Measurements from ENCODE around the gene ADCK1. TPM values are rescaled to one million over a fixed set of nuclear protein-coding genes. Genes with fewer than 3 reads are reported as not detected.

ADCK1 gene
- total RNA-seq, 2 donors from 2014 or later, result 2.6 to 26.4 TPM

DNA sequence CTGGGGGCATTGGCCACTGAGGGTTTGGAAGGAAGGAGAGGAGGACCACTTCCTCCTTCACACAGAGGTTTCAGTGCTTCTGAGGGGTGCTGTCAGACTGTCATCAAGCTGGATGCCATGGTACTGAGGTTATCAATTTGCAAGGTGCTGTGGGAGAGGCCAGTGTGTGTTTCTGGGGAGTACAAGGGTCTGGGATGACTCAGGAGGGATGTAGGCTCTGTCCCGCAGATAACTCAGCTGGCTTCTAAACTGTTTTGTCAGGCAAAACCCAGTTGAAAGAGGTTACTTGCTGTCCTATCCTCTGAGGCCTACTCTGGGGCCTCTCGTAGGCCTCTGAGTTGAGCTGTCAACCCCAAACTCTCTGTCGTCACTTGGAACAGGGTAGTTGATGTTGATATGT lies 22.8 kb downstream of the ADCK1 start:
- 90 to 100% methylated on average over 2 to 3 of the region's 3 CpGs for WGBS, 2 donors
- no peak overlapping the region for H3K27ac ChIP-seq
- H3K4me3 ChIP-seq, result no peak overlapping the region
- no peaks in the 10 kb centered on the region for H3K9me3 ChIP-seq
- no peak for ATAC-seq
- H3K36me3 ChIP-seq (replicated peaks in 1 of 2; ENCODE audit: insufficient read depth in 1 of 2, low read depth in 2 of 2), result peaks cover 0 to 6% of the 10 kb centered on the region in 2 donors
- DNase-seq, result no peak
- intact Hi-C loops (cut with DNase I), result no loop called here
- TF ChIP-seq POLR2A (IDR thresholded peaks at IDR 0.05), result no peak
- TF ChIP-seq, protein P1, sequence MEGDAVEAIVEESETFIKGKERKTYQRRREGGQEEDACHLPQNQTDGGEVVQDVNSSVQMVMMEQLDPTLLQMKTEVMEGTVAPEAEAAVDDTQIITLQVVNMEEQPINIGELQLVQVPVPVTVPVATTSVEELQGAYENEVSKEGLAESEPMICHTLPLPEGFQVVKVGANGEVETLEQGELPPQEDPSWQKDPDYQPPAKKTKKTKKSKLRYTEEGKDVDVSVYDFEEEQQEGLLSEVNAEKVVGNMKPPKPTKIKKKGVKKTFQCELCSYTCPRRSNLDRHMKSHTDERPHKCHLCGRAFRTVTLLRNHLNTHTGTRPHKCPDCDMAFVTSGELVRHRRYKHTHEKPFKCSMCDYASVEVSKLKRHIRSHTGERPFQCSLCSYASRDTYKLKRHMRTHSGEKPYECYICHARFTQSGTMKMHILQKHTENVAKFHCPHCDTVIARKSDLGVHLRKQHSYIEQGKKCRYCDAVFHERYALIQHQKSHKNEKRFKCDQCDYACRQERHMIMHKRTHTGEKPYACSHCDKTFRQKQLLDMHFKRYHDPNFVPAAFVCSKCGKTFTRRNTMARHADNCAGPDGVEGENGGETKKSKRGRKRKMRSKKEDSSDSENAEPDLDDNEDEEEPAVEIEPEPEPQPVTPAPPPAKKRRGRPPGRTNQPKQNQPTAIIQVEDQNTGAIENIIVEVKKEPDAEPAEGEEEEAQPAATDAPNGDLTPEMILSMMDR (IDR thresholded peaks at IDR 0.05), result no peak
- H3K27me3 ChIP-seq, result no peaks in the 10 kb centered on the region
- H3K4me1 ChIP-seq, result peaks cover 7% of the 10 kb centered on the region

DNA sequence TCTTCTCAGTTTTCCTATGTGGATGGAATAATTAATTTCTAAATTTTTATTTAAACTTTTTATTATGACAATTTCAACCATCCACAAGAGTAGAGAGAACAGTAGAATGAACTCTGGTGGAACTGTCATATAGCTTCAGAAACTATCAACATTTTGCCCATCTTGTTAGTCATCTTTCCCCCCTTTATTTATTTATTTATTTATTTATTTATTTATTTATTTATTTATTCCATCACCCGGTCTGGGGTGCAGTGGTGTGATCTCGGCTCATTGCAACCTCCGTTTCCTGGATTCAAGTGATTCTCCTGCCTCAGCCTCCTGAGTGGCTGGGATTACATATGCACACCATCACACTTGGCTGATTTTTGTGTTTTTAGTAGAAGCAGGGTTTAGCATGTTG lies 23.5 kb downstream of the ADCK1 start:
- ATAC-seq, result no peak
- 93 to 95% methylated on average over 3 of the region's 3 CpGs for WGBS, 2 donors
- Histone ChIP-seq H3K9me3 (no peaks in the 10 kb centered on the region), H3K27ac (no peak overlapping the region), H3K4me1 (peaks cover 7% of the 10 kb centered on the region), H3K36me3 (replicated peaks in 1 of 2; ENCODE audit: insufficient read depth in 1 of 2, low read depth in 2 of 2) (peaks cover 0 to 6% of the 10 kb centered on the region in 2 donors), H3K27me3 (no peaks in the 10 kb centered on the region), H3K4me3 (no peak overlapping the region)
- no peak for DNase-seq
- no peak for TF ChIP-seq POLR2A (IDR thresholded peaks at IDR 0.05)
- TF ChIP-seq, protein P1 (IDR thresholded peaks at IDR 0.05), result no peak
- intact Hi-C loops (cut with DNase I), result no loop called here

DNA sequence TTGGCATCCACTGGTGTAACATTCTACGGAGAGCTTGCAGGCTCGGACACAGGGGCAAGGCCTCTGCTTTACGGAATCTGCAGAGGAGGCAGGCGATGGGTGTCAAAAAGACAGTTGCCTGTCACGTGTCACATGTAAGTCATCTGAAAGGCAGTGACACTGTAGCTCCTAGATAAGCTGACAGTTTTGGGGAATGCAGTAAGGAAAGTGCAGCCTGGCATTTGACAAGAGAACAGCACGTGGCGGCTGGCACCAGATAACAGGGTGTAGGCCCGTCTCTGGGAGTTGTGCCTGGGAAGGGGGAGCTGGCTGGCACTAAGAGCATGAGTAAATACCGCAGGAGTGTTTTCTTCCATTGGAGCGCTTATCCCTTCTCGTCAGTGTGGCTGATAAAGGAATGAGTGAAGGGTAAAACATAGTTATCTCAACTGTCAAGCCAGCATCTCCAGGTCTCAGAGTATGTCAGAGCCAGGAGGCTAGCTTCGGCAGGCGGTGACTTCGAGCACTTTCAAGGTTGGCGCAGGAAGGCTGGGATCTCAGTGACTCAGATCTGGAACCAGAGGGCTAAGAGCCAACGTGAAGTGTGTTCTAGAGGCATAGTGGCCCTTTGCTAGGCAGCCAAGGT lies 26.1 kb downstream of the ADCK1 start:
- TF ChIP-seq, protein P1 (IDR thresholded peaks at IDR 0.05), result no peak
- no peak for TF ChIP-seq POLR2A (IDR thresholded peaks at IDR 0.05)
- Histone ChIP-seq H3K36me3 (replicated peaks in 1 of 2; ENCODE audit: insufficient read depth in 1 of 2, low read depth in 2 of 2) (no peaks in the 10 kb centered on the region), H3K27ac (no peak overlapping the region), H3K4me3 (no peak overlapping the region), H3K27me3 (no peaks in the 10 kb centered on the region), H3K9me3 (no peaks in the 10 kb centered on the region), H3K4me1 (peaks cover 7% of the 10 kb centered on the region)
- peak; percentile 33 to 65 (median 57) for DNase-seq
- intact Hi-C loops (cut with DNase I), result no loop called here
- 51 to 59% methylated on average over 15 to 16 of the region's 16 CpGs for WGBS, 2 donors
- peak; percentile 70 for ATAC-seq

DNA sequence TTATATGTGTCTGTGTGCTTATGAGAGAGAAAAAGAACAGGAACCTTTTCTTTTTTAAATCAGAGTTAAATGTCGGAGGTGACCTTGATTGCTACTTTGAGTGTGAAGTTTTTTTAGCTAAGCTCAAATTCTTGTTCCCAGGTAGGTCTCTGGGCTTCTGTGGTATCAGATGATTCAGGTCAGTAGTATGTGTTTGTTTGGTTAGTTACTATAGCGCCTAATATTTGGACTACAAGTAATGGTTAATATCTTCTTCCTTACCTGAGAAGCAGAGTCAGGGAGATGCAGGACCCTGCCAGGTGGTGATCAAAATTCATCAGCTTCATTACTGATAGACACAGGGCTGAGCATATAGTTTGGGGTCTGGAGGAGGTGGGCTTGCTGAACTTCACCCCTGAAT lies 30.8 kb downstream of the ADCK1 start:
- no peak for DNase-seq
- TF ChIP-seq, protein P1 (IDR thresholded peaks at IDR 0.05), result no peak
- no peak for TF ChIP-seq POLR2A (IDR thresholded peaks at IDR 0.05)
- intact Hi-C loops (cut with DNase I), result no loop called here
- Histone ChIP-seq H3K9me3 (no peaks in the 10 kb centered on the region), H3K36me3 (replicated peaks in 1 of 2; ENCODE audit: insufficient read depth in 1 of 2, low read depth in 2 of 2) (no peaks in the 10 kb centered on the region), H3K27ac (no peak overlapping the region), H3K27me3 (no peaks in the 10 kb centered on the region), H3K4me1 (peaks cover 7% of the 10 kb centered on the region), H3K4me3 (no peak overlapping the region)
- no peak for ATAC-seq
- 69 to 84% methylated on average over 2 of the region's 2 CpGs for WGBS, 2 donors

DNA sequence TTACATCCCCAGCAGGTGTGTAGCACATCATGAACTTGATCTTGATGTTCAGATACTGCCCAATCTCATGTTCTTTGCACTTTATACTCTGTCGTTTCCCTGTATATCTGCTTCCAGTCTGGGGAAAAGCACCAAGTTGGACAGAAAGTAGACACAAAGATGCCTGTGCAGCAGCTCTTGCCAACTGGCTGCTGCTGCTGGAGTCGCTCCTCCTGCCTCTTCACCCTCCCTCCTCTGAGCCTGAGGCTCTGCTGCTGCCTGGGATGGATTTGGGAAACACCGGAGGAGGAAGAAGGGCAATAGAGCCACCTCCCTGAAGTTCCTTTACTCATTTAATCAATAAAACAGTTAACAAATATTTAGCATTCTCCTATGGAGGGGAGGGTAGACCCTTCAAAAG lies 32.4 kb downstream of the ADCK1 start:
- no peak for DNase-seq
- 50 to 53% methylated on average over 3 of the region's 3 CpGs for WGBS, 2 donors

More for the DNA sequence above, 32.4 kb downstream of the ADCK1 start:
- ATAC-seq, result no peak
- TF ChIP-seq, protein P1 (IDR thresholded peaks at IDR 0.05), result no peak
- TF ChIP-seq POLR2A (IDR thresholded peaks at IDR 0.05), result no peak
- intact Hi-C loops (cut with DNase I), result no loop called here
- Histone ChIP-seq H3K27ac (no peak overlapping the region), H3K9me3 (no peaks in the 10 kb centered on the region), H3K4me3 (no peak overlapping the region), H3K36me3 (replicated peaks in 1 of 2; ENCODE audit: insufficient read depth in 1 of 2, low read depth in 2 of 2) (no peaks in the 10 kb centered on the region), H3K27me3 (no peaks in the 10 kb centered on the region), H3K4me1 (no peaks in the 10 kb centered on the region)
